ENCODE results near the gene OGA. TPM values are rescaled to one million over a fixed set of nuclear protein-coding genes. Genes with fewer than 3 reads are reported as not detected.
"Not testable (repeated sequence)": the region's sequence is repeated elsewhere in the genome, so short reads cannot be mapped to it uniquely, and the experiment has no call there.

Gene OGA
- total RNA-seq, 1 donor from 2014 or later, result 64.3 TPM

DNA sequence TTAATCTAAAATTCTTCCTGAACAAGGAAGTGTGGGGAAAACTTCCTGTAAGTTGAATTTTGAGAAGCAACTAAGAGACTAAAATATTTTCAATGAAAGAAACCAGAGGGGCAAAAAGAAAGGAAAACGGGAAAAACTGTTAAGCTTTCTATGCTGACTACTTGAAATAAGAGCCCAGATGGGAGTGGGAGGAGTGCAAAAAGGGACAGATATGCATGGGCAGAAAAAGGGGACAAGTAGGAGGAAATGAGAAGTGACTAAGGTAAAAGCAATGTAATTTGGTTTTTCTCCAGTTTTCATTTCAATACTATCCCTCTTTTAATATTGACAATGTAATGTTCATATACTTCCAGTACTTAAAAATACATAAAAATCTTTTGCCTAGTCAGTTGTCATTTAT, 11.1 kb downstream of the OGA start:
- no peak for DNase-seq (ENCODE audit: low read depth in 2 of 2)

DNA sequence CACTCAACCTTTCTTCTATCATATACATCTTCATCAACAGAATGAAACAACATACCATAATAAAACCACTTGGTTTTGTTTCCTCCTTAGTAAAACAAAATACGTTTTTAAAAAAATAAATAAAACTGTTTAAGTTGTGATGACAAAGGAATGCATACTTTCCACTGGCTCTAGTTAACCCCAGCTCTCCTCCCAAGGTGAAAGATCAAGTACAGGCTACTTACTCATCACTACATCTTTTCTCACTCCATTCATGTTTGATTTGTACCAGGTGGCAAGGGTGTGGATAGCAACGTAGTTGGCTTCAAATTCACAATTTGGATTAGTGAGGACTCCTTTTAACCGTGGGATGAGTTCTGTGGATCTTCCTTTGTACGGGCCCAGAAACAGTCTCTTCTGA, 14.7 kb downstream of the OGA start:
- DNase-seq (ENCODE audit: low read depth in 2 of 2), result no peak

- no peak for DNase-seq (ENCODE audit: low read depth in 2 of 2)
These were observed 20.7 kb downstream of the OGA start for GRCh38 chr10:101797403-101798059.

- no peak for DNase-seq (ENCODE audit: low read depth in 2 of 2)
These were observed 24.7 kb downstream of the OGA start for GRCh38 chr10:101793526-101793925.

- DNase-seq (ENCODE audit: low read depth in 2 of 2), result no peak
These were observed 28.6 kb downstream of the OGA start for GRCh38 chr10:101789686-101790085.

- DNase-seq (ENCODE audit: low read depth in 2 of 2), result not testable (repeated sequence)
These were observed 29.0 kb downstream of the OGA start for GRCh38 chr10:101789231-101789630.

DNA sequence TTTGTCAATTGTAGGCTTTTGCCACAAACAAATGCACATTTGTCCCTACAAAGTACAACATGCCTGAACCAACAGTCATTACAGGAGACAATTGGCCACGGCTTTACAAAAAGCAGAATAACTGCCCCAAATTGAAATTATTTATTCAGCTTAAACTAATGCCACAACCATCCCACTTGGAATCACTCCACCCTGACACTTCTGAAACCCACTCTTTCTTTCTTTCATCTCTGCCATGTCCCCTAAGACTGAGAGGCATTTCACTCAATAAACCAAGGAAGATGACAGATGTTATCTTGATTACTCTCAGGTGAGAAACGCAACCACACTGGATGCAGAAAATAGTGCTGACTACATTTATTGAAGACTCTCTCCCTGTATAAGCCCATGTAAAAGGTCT, 32.4 kb downstream of the OGA start:
- DNase-seq (ENCODE audit: low read depth in 2 of 2), result no peak

DNA sequence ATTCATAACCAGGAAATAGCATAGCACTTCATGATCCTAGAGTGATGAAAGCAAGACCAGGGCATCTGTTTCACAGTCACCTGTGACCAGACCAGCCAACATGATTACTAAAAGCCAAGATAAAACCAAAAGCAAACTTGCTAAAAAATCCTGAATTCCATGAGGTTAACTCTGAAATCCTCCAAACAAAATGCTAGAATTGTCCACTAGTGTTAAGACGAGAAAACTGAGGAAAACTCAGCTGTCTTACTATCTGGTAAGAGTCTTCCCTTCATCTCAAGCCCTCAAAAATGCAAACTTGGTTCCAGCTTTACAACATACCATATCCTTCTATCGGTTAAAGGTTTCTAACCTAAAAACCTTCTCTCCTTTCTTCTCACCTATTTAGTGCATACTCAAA, 33.7 kb downstream of the OGA start:
- no peak for DNase-seq (ENCODE audit: low read depth in 2 of 2)

- no peak for DNase-seq (ENCODE audit: low read depth in 2 of 2)
These were observed 34.5 kb downstream of the OGA start for GRCh38 chr10:101783736-101784118.

DNA sequence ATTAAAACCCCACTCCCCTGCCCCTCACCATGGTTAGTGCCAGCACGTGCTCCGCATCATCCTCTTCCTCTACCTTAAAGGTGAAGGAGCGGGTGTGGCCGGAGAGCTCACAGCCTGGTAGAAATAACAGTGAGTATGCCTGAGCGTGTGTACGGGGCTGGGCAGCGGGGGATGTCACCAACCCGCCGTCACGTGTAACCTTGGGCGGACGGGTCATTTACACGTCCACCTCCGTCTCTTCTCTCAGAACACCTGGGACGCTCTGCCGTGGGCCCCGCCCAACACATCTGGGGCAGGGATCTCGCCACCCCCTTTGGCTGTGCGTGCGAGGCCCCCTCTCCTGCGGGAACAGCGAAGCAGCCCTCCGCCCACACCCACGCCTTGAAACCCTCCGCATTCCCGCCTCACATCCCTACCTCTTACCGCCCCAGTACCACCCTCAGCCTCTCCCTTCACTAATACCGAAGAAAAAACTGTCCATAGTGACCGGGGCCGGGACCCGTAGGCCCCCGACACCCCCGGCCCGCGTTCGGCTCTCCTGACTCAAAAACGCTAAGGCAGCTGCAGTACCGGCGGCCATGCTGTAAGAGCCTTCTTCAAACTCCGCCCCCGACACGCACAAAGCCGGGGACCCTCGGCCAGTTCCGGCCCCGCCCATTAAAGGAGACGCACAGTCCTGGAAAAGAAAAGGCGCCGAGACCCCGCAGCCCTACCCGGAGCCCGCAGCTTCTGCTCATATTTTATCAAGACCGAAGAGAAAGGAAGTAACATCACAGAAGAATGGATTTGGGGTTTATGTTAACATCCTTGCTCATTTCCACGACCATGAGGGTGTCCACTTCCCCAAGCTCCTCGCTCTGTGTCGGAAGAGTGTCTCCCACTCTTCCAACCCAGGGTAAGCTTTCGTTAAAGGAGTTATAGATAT, 35.2 kb downstream of the OGA start, which contains the start of gene NPM3:
Gene NPM3 (minus strand): TSS at position 636 of the 925 bp plus-strand sequence. CDS start 56 bp downstream, at position 580.
- peak; percentile 75 to 77 for DNase-seq (ENCODE audit: low read depth in 2 of 2)

DNA sequence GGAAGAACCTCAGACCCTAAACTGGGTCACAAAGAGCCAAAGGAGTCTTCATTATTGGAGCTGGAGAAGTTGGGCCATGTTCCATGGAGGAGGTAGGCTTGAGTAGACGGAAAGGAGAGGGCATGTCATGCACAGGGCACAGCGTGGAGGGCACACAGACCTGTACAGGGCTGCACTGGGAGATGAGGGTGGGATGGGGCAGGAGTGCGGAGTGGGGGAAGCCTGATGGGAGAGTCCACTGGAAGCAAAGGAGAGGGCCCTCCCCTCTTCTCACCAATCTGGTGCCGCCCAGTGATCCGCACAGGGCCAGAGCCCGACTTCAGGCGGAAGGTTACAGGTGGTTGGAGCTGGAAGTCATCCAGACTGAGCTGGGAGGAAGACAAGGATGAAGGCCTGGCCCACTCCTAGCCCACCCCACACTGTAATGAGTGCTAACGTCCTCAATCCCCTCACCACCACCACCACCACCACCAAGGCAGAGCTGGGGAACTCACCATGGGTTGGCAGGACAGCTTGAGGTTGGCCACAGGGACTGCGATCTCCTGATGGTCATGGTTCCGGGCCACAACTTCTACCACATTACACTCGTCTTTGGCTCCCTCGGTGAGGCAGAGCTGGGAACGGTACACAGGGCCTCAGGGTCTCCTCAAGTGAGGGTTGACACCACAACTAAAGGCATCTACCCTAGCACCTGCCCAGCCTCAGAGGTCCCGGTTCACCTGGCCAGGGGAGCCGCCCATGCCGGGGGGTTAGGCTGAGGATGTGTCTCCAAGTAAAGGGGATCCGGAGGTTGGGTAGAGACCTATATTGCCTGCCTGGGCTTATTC, 36.0 kb downstream of the OGA start:
- no peak for DNase-seq (ENCODE audit: low read depth in 2 of 2)

GRCh38 chr10:101781655-101781983, 36.6 kb downstream of the OGA start:
- DNase-seq (ENCODE audit: low read depth in 2 of 2), result no peak

GRCh38 chr10:101780818-101781654, 37.2 kb downstream of the OGA start:
- peak; percentile 69 to 76 for DNase-seq (ENCODE audit: low read depth in 2 of 2)

DNA sequence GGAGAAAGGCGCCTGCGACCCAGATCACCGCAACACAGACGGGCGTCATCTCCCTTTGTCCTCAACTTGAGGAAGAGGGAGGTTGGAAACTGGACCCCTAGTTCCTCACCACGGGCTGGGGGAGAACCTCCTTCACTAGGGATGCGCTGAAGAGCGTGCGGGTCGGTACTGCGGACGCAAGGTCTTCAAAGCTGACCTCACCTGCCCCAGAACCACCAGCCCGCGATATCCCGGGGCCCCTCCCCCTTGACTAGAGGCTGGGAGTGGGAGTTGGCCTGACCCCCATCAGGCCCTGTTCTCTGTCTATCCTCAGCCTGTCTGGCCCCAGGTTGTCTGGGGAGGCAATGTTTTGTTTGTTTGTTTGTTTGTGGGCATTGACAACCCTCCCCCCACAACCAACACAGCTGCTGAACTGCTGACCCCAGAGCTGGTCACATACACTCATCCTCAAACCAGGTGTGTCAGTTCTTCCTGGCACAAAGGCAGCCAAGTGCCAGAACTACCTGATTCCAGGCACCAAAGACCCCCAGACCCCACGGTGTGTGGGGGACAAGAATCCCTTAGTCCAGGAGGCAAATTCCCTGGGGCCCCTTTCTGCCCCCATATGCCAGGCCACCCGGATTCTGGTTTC, 37.9 kb downstream of the OGA start:
- no peak for DNase-seq (ENCODE audit: low read depth in 2 of 2)

GRCh38 chr10:101779544-101780186, 38.6 kb downstream of the OGA start:
- DNase-seq (ENCODE audit: low read depth in 2 of 2), result peak; percentile 73 to 79

DNA sequence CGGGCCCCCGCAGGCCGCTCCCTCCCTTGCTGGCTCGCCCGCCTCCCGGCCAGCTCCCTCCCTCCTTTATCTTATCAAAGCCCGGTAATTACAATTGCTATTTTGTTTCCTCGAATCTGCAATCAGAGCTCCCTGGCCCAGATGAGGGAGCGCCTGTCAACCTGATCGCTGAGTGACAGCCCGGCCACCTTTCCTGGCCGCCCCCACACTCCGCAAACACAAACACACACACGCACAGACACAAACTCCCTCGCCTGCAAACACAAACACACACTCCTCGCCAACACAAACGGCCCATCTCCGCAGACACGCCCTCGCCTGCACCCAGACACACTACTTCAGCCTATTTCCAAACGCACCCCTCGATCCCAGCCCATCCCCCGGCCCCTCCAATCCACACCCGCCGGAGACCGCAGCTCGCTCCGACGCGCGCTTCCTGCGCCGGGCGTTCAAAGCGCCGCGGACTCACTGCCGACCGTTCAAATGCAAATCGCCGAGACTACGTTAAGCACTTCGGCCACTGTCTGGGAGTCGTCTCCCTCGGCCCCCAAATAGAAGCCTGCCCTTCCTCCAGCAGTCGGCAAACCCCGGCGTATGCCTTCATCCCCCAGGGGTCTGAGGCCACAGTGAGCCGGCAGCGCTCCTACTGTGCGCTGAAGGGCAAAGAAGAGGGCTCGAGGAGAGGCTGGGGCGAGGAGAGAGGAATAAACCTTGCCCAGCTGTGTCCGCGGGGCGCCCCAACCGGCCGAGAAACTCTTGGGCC, 39.3 kb downstream of the OGA start:
- peak; percentile 61 to 66 for DNase-seq (ENCODE audit: low read depth in 2 of 2)

- DNase-seq (ENCODE audit: low read depth in 2 of 2), result no peak
These were observed 40.0 kb downstream of the OGA start for GRCh38 chr10:101778151-101778780.

- DNase-seq (ENCODE audit: low read depth in 2 of 2), result no peak
These were observed 40.6 kb downstream of the OGA start for GRCh38 chr10:101777619-101778145.

Measured in lung microvascular endothelial cell (primary cell).